GM23338 (cell line): Measurements from ENCODE around the gene RGS7. TPM values are rescaled to one million over a fixed set of nuclear protein-coding genes. Genes with fewer than 3 reads are reported as not detected.
A peak's percentile ranks its signal among the peaks of the same experiment; 100 is the strongest.

Experiments used
- ATAC-seq: fragments of 200-7000 bp; cut with Tn5 transposase; 3 replicates; pipeline ENCODE4 v1.9.1; 2020
- DNase-seq: peaks from one replicate; pipeline ENCODE4 v3.0.0-alpha.2; 2015; ENCODE audit warnings: low spot score
- H2AFZ ChIP-seq: fragments of 200-600 bp; sonication (generic); 2 replicates; pipeline ENCODE4 v1.8.0; 2016; ENCODE audit warnings: antibody characterized with exemption, mild to moderate bottlenecking, moderate library complexity
- H3F3A ChIP-seq: fragments of 200-600 bp; sonication (generic); replicated peaks from 2 replicates; pipeline ENCODE4 v1.8.0; 2017; ENCODE audit warnings: antibody characterized with exemption, mixed run types, low read depth
- H3K27ac ChIP-seq: fragments of 200-600 bp; sonication (generic); 2 replicates; pipeline ENCODE4 v1.6.1; 2016; ENCODE audit warnings: low read depth
- H3K27me3 ChIP-seq: fragments of 200-600 bp; sonication (generic); 2 replicates; pipeline ENCODE4 v1.8.0; 2016; ENCODE audit warnings: mild to moderate bottlenecking, mixed run types, moderate library complexity; ENCODE audit not compliant: insufficient read depth
- H3K36me3 ChIP-seq: fragments of 200-600 bp; sonication (generic); 2 replicates; pipeline ENCODE4 v1.8.0; 2016; ENCODE audit warnings: mild to moderate bottlenecking; ENCODE audit not compliant: insufficient read depth
- H3K4me1 ChIP-seq: fragments of 200-600 bp; sonication (generic); 2 replicates; pipeline ENCODE4 v1.8.0; 2016; ENCODE audit warnings: mild to moderate bottlenecking, moderate library complexity; ENCODE audit not compliant: insufficient read depth
- H3K4me2 ChIP-seq: fragments of 200-600 bp; sonication (generic); 2 replicates; pipeline ENCODE4 v1.7.1; 2017; ENCODE audit warnings: mixed run types
- H3K4me3 ChIP-seq: fragments of 200-600 bp; sonication (generic); 2 replicates; pipeline ENCODE4 v1.6.1; 2016; ENCODE audit warnings: mixed run types
- H3K79me2 ChIP-seq: fragments of 200-600 bp; sonication (generic); replicated peaks from 2 replicates; pipeline ENCODE4 v1.8.0; 2017; ENCODE audit warnings: mild to moderate bottlenecking; ENCODE audit not compliant: insufficient read depth
- H3K9me2 ChIP-seq: fragments of 200-600 bp; sonication (generic); 2 replicates; pipeline ENCODE4 v1.8.0; 2017; ENCODE audit not compliant: insufficient read depth
- H4K20me1 ChIP-seq: fragments of 200-600 bp; sonication (generic); replicated peaks from 2 replicates; pipeline ENCODE4 v1.8.0; 2017; ENCODE audit warnings: mild to moderate bottlenecking; ENCODE audit not compliant: insufficient read depth
- H3K27ac Mint-ChIP-seq: 2 replicates; pipeline ENCODE4 v1.8.0; 2020; ENCODE audit warnings: inconsistent platforms, mild to moderate bottlenecking, moderate library complexity, mixed read lengths
- H3K27me3 Mint-ChIP-seq: 3 replicates; pipeline ENCODE4 v1.8.0; 2022; ENCODE audit warnings: low read depth, mild to moderate bottlenecking, moderate library complexity, mixed read lengths, inconsistent platforms; ENCODE audit not compliant: insufficient read depth, poor library complexity
- H3K36me3 Mint-ChIP-seq: 3 replicates; pipeline ENCODE4 v1.8.0; 2021; ENCODE audit warnings: low read depth, mild to moderate bottlenecking, inconsistent platforms, moderate library complexity, mixed read lengths
- H3K4me1 Mint-ChIP-seq: 3 replicates; pipeline ENCODE4 v1.8.0; 2020; ENCODE audit warnings: mild to moderate bottlenecking, inconsistent platforms, mixed read lengths
- H3K4me3 Mint-ChIP-seq: 3 replicates; pipeline ENCODE4 v1.8.0; 2021; ENCODE audit warnings: moderate library complexity, mild to moderate bottlenecking, inconsistent platforms, mixed read lengths
- H3K9me3 Mint-ChIP-seq: 3 replicates; pipeline ENCODE4 v1.8.0; 2020; ENCODE audit warnings: moderate library complexity, mild to moderate bottlenecking, inconsistent platforms, mixed read lengths
- CREB1 ChIP-seq: fragments of 250-450 bp; sonication (Bioruptor Pico); IDR thresholded peaks from 2 replicates; pipeline ENCODE4 v1.5.0; 2020; ENCODE audit warnings: low read depth, mild to moderate bottlenecking, moderate library complexity
- CTCF ChIP-seq, 2 experiments: fragments of 200-600 bp in 1 of 2; sonication (generic) in 1 of 2; conservative IDR thresholded peaks; 2 replicates each; pipeline versions ENCODE4 v1.5.1 to v1.6.1; 2016 to 2017; ENCODE audit warnings: antibody characterized with exemption in 2 of 2, low read depth in 2 of 2, mild to moderate bottlenecking in 2 of 2, moderate library complexity in 1 of 2
- EZH2 ChIP-seq: fragments of 200-600 bp; sonication (generic); IDR thresholded peaks from one replicate; pipeline ENCODE4 v1.8.0; 2017; ENCODE audit warnings: antibody characterized with exemption, mild to moderate bottlenecking, low read depth; ENCODE audit not compliant: unreplicated experiment
- EZH2phosphoT487 ChIP-seq: fragments of 200-600 bp; sonication (generic); IDR thresholded peaks from one replicate; pipeline ENCODE4 v1.8.1; 2018; ENCODE audit warnings: antibody characterized with exemption; ENCODE audit not compliant: unreplicated experiment
- JUNB ChIP-seq: IDR thresholded peaks from one replicate; pipeline ENCODE4 v1.6.1; 2016; ENCODE audit warnings: antibody characterized with exemption; ENCODE audit not compliant: unreplicated experiment
- NANOG ChIP-seq: IDR thresholded peaks from 2 replicates; pipeline ENCODE4 v1.6.1; 2016; ENCODE audit warnings: antibody characterized with exemption, borderline replicate concordance
- POLR2AphosphoS5 ChIP-seq: IDR thresholded peaks from 2 replicates; pipeline ENCODE4 v1.6.1; 2016; ENCODE audit warnings: antibody characterized with exemption, low read depth
- REST ChIP-seq: IDR thresholded peaks from one replicate; pipeline ENCODE4 v1.6.1; 2018; ENCODE audit warnings: antibody characterized with exemption; ENCODE audit not compliant: unreplicated experiment
- STAT1 ChIP-seq: IDR thresholded peaks from one replicate; pipeline ENCODE4 v1.6.1; 2016; ENCODE audit warnings: antibody characterized with exemption; ENCODE audit not compliant: unreplicated experiment
- ZNF114 ChIP-seq: fragments of 250-450 bp; sonication (Bioruptor Pico); IDR thresholded peaks from 2 replicates; pipeline ENCODE4 v1.5.0; 2020; ENCODE audit warnings: mild to moderate bottlenecking, moderate library complexity
- ZNF331 ChIP-seq: fragments of 250-450 bp; sonication (Bioruptor Pico); IDR thresholded peaks from 2 replicates; pipeline ENCODE4 v1.5.0; 2020; ENCODE audit warnings: low read depth, mild to moderate bottlenecking, moderate library complexity
- polyA plus RNA-seq: library from polyadenylated mRNA; unstranded; fragments of >200 nt; fragmentation: Nextera tagmentation; extraction: Ambion mirVana; gene quantifications from 2 replicates; pipeline ENCODE4 v1.2.1, GENCODE V29; 2016
- total RNA-seq: library from RNA; depleted of rRNA; stranded (reverse); fragments of >200 nt; shearing (Covaris generic); gene quantifications from 2 replicates; pipeline ENCODE4 v1.2.3, GENCODE V29; 2014
- TF ChIP-seq, protein P1 (sequence below): fragments of 250-450 bp; sonication (Bioruptor Pico); IDR thresholded peaks from 2 replicates; pipeline ENCODE4 v1.5.0; 2020; ENCODE audit warnings: mild to moderate bottlenecking, moderate library complexity
- TF ChIP-seq, protein P2 (sequence below): IDR thresholded peaks from 2 replicates; pipeline ENCODE4 v1.6.1; 2016; ENCODE audit warnings: antibody characterized with exemption

The RGS7 gene
- total and polyA plus RNA-seq, 2 experiments from 2014 or later, result 2.0 to 2.2 TPM

DNA sequence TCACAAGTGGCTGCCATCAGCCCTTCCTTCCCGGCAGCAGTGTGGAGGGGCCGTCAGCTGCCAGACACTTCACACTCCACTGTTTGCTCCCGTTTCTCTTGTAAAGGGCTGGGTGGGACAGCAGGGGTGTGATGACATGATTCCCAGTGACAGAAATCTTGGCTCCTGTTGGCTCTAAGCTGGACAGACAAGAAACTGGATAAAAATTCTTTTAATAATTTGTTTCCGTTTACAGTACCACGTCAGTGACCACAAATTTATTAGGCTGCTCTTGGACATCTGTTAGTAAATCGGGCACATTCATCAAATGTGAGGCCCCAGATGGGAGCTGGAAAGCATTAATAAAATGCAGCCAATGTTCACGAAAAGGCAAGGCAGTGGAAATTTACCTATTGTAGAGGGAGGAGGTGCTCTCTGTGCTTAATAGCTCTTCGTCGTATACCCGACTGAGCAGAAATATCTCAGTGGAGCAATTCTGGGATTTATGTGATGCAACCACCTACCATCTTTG is 391.4 kb downstream of the RGS7 start:
- Histone ChIP-seq H3K27ac (no peak overlapping the region), H2AFZ (0 out of 2 replicates have a peak overlapping the region, but pooled peaks have one; percentile 2), H4K20me1 (no peaks in the 10 kb centered on the region), H3K9me2 (no peaks in the 10 kb centered on the region; the same call in 1 of the 2 replicates), H3K4me3 (no peak overlapping the region), H3K4me1 (peaks cover 25% of the 10 kb centered on the region), H3K4me2 (no peak overlapping the region), H3K36me3 (no peaks in the 10 kb centered on the region), H3K79me2 (no peaks in the 10 kb centered on the region), H3K27me3 (no peaks in the 10 kb centered on the region), H3F3A (no peaks in the 10 kb centered on the region)
- DNase-seq (no peak), ATAC-seq (no peak)
- H3K27ac Mint-ChIP-seq, result no peak overlapping the region
- no peak for TF ChIP-seq POLR2AphosphoS5
- no peak for TF ChIP-seq EZH2
- no peak for TF ChIP-seq EZH2phosphoT487
- no peak for TF ChIP-seq STAT1
- no peak for TF ChIP-seq CREB1
- TF ChIP-seq CTCF (conservative IDR thresholded peaks at IDR 0.05; ENCODE audit: low read depth in 2 of 2), result no peak
- TF ChIP-seq REST, result no peak
- TF ChIP-seq, protein P1, sequence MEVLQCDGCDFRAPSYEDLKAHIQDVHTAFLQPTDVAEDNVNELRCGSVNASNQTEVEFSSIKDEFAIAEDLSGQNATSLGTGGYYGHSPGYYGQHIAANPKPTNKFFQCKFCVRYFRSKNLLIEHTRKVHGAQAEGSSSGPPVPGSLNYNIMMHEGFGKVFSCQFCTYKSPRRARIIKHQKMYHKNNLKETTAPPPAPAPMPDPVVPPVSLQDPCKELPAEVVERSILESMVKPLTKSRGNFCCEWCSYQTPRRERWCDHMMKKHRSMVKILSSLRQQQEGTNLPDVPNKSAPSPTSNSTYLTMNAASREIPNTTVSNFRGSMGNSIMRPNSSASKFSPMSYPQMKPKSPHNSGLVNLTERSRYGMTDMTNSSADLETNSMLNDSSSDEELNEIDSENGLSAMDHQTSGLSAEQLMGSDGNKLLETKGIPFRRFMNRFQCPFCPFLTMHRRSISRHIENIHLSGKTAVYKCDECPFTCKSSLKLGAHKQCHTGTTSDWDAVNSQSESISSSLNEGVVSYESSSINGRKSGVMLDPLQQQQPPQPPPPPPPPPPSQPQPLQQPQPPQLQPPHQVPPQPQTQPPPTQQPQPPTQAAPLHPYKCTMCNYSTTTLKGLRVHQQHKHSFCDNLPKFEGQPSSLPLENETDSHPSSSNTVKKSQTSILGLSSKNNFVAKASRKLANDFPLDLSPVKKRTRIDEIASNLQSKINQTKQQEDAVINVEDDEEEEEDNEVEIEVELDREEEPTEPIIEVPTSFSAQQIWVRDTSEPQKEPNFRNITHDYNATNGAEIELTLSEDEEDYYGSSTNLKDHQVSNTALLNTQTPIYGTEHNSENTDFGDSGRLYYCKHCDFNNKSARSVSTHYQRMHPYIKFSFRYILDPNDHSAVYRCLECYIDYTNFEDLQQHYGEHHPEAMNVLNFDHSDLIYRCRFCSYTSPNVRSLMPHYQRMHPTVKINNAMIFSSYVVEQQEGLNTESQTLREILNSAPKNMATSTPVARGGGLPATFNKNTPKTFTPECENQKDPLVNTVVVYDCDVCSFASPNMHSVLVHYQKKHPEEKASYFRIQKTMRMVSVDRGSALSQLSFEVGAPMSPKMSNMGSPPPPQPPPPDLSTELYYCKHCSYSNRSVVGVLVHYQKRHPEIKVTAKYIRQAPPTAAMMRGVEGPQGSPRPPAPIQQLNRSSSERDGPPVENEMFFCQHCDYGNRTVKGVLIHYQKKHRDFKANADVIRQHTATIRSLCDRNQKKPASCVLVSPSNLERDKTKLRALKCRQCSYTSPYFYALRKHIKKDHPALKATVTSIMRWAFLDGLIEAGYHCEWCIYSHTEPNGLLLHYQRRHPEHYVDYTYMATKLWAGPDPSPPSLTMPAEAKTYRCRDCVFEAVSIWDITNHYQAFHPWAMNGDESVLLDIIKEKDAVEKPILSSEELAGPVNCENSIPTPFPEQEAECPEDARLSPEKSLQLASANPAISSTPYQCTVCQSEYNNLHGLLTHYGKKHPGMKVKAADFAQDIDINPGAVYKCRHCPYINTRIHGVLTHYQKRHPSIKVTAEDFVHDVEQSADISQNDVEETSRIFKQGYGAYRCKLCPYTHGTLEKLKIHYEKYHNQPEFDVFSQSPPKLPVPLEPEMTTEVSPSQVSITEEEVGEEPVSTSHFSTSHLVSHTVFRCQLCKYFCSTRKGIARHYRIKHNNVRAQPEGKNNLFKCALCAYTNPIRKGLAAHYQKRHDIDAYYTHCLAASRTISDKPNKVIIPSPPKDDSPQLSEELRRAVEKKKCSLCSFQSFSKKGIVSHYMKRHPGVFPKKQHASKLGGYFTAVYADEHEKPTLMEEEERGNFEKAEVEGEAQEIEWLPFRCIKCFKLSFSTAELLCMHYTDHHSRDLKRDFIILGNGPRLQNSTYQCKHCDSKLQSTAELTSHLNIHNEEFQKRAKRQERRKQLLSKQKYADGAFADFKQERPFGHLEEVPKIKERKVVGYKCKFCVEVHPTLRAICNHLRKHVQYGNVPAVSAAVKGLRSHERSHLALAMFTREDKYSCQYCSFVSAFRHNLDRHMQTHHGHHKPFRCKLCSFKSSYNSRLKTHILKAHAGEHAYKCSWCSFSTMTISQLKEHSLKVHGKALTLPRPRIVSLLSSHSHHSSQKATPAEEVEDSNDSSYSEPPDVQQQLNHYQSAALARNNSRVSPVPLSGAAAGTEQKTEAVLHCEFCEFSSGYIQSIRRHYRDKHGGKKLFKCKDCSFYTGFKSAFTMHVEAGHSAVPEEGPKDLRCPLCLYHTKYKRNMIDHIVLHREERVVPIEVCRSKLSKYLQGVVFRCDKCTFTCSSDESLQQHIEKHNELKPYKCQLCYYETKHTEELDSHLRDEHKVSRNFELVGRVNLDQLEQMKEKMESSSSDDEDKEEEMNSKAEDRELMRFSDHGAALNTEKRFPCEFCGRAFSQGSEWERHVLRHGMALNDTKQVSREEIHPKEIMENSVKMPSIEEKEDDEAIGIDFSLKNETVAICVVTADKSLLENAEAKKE (CRISPR knock-in tag), result no peak
- no peak for TF ChIP-seq ZNF331 (CRISPR knock-in tag)
- TF ChIP-seq ZNF114 (CRISPR knock-in tag), result no peak
- TF ChIP-seq, protein P2, sequence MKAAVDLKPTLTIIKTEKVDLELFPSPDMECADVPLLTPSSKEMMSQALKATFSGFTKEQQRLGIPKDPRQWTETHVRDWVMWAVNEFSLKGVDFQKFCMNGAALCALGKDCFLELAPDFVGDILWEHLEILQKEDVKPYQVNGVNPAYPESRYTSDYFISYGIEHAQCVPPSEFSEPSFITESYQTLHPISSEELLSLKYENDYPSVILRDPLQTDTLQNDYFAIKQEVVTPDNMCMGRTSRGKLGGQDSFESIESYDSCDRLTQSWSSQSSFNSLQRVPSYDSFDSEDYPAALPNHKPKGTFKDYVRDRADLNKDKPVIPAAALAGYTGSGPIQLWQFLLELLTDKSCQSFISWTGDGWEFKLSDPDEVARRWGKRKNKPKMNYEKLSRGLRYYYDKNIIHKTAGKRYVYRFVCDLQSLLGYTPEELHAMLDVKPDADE, result no peak
- TF ChIP-seq NANOG, result no peak
- TF ChIP-seq JUNB, result no peak
- no peak overlapping the region for H3K4me3 Mint-ChIP-seq
- no peaks in the 10 kb centered on the region for H3K27me3 Mint-ChIP-seq
- no peaks in the 10 kb centered on the region for H3K36me3 Mint-ChIP-seq
- no peaks in the 10 kb centered on the region for H3K9me3 Mint-ChIP-seq
- peaks cover 16% of the 10 kb centered on the region for H3K4me1 Mint-ChIP-seq
